GM12878 (cell line): ENCODE measurements around the gene PPP1R3C. TPM values are rescaled to one million over a fixed set of nuclear protein-coding genes. Genes with fewer than 3 reads are reported as not detected.

Experiments
- ATAC-seq: fragments of 200-7000 bp; cut with Tn5 transposase; 3 replicates; pipeline ENCODE4 v1.9.1; 2020; ENCODE audit warnings: mild to moderate bottlenecking, moderate library complexity
- BruUV-seq: library from RNA; stranded (reverse); fragments of 400-500 nt; replicated peaks from 2 replicates; lab custom pipeline; 2021; lab: Mats Ljungman, UMichigan
- CTCF ChIA-PET: fragments of 300-600 bp; sonication (Branson Sonifier 250); formaldehyde crosslinking; extraction: SDS; loops from one replicate; lab custom pipeline; 2021; ENCODE audit warnings: inconsistent platforms; lab: Yijun Ruan, JAX
- POLR2A ChIA-PET: fragments of 350-600 bp; formaldehyde crosslinking; extraction: SDS; loops from one replicate; lab custom pipeline; 2021; ENCODE audit warnings: inconsistent platforms; lab: Charles Lee
- RAD21 ChIA-PET: fragments of 300-600 bp; sonication (Branson Sonifier 250); formaldehyde crosslinking; loops from one replicate; lab custom pipeline; 2023; ENCODE audit warnings: antibody characterized with exemption; ENCODE audit not compliant: unreplicated experiment; lab: Charles Lee
- SMC1A ChIA-PET: fragments of 300-600 bp; sonication (Branson Sonifier 250); formaldehyde crosslinking; loops from one replicate; lab custom pipeline; 2023; ENCODE audit not compliant: unreplicated experiment, uncharacterized antibody; lab: Charles Lee
- DNase-seq: peaks from one replicate; pipeline ENCODE4 v3.0.0-alpha.2; 2011; ENCODE audit warnings: low read depth, low spot score
- FAIRE-seq: peaks from 3 replicates; lab custom pipeline; 2011; peaks lifted over from hg19 to GRCh38; lab: Jason Lieb, UNC
- H2AFZ ChIP-seq: 2 replicates; pipeline ENCODE4 v1.6.0; 2011; ENCODE audit warnings: low read depth, low read length, control low read depth; ENCODE audit not compliant: control insufficient read depth
- H3K27ac ChIP-seq: 2 replicates; pipeline ENCODE4 v1.5.1; 2011; ENCODE audit warnings: control low read depth; ENCODE audit not compliant: control insufficient read depth, insufficient read depth
- H3K27me3 ChIP-seq, 2 experiments: replicated peaks in 1 of 2; 2 replicates each; pipeline versions ENCODE4 v1.6.0 to v1.6.1; 2011; ENCODE audit warnings: low read length in 1 of 2; ENCODE audit not compliant: control insufficient read depth in 2 of 2, insufficient read depth in 2 of 2
- H3K36me3 ChIP-seq, 2 experiments: 2 replicates each; pipeline ENCODE4 v1.5.1; 2011; ENCODE audit warnings: low read length in 1 of 2; ENCODE audit not compliant: control insufficient read depth in 2 of 2, insufficient read depth in 2 of 2
- H3K4me1 ChIP-seq: 2 replicates; pipeline ENCODE4 v1.6.1; 2011; ENCODE audit warnings: mild to moderate bottlenecking, low read length, moderate library complexity, mixed read lengths; ENCODE audit not compliant: control insufficient read depth, insufficient read depth
- H3K4me2 ChIP-seq: 2 replicates; pipeline ENCODE4 v1.6.0; 2011; ENCODE audit warnings: control low read depth; ENCODE audit not compliant: control insufficient read depth, insufficient read depth
- H3K4me3 ChIP-seq: fragments of 200-600 bp; sonication (generic); 2 replicates; pipeline ENCODE4 v1.5.1; 2016
- H3K79me2 ChIP-seq: 2 replicates; pipeline ENCODE4 v1.6.0; 2011; ENCODE audit warnings: low read length; ENCODE audit not compliant: control insufficient read depth, insufficient read depth
- H3K9ac ChIP-seq: 2 replicates; pipeline ENCODE4 v1.8.0; 2011; ENCODE audit warnings: low read length, control low read depth, mixed read lengths; ENCODE audit not compliant: control insufficient read depth, insufficient read depth
- H3K9me3 ChIP-seq: replicated peaks from 3 replicates; pipeline ENCODE4 v1.5.1; 2011; ENCODE audit warnings: mild to moderate bottlenecking, low read length; ENCODE audit not compliant: control insufficient read depth, insufficient read depth
- H4K20me1 ChIP-seq: 2 replicates; pipeline ENCODE4 v1.6.0; 2011; ENCODE audit not compliant: control insufficient read depth, insufficient read depth
- HDAC2 ChIP-seq: fragments of 200-600 bp; sonication (generic); IDR thresholded peaks from 2 replicates; pipeline ENCODE4 v1.6.1; 2017
- LARP7 ChIP-seq: fragments of 450-650 bp; IDR thresholded peaks from 2 replicates; pipeline ENCODE4 v1.6.1; 2017; ENCODE audit warnings: mild to moderate bottlenecking
- MEF2B ChIP-seq: fragments of 450-650 bp; IDR thresholded peaks from 2 replicates; pipeline ENCODE4 v1.6.1; 2018; ENCODE audit warnings: mild to moderate bottlenecking, moderate library complexity; ENCODE audit not compliant: partially characterized antibody, poor library complexity, severe bottlenecking
- MXI1 ChIP-seq: fragments of 150-350 bp; IDR thresholded peaks from 2 replicates; pipeline ENCODE4 v1.6.1; 2011; ENCODE audit warnings: low read depth, mild to moderate bottlenecking, inconsistent platforms, low read length, improper control_type of control experiment
- NFYA ChIP-seq: IDR thresholded peaks from 2 replicates; pipeline ENCODE4 v1.6.1; 2011; ENCODE audit warnings: low read depth, mild to moderate bottlenecking, low read length, improper control_type of control experiment, borderline replicate concordance
- NFYB ChIP-seq: IDR thresholded peaks from 2 replicates; pipeline ENCODE4 v1.6.1; 2011; ENCODE audit warnings: low read depth, mild to moderate bottlenecking, low read length, improper control_type of control experiment, moderate library complexity; ENCODE audit not compliant: insufficient read depth
- PKNOX1 ChIP-seq: fragments of 450-650 bp; IDR thresholded peaks from 2 replicates; pipeline ENCODE4 v1.6.1; 2016; ENCODE audit warnings: mild to moderate bottlenecking
- POLR2AphosphoS5 ChIP-seq: IDR thresholded peaks from 2 replicates; pipeline ENCODE4 v1.6.1; 2011; ENCODE audit warnings: mild to moderate bottlenecking, low read length, inconsistent platforms
- RELA ChIP-seq: fragments of 450-650 bp; IDR thresholded peaks from 2 replicates; pipeline ENCODE4 v1.8.0; 2014; ENCODE audit warnings: borderline replicate concordance; ENCODE audit not compliant: partially characterized antibody
- TARDBP ChIP-seq: IDR thresholded peaks from 2 replicates; pipeline ENCODE4 v1.6.1; 2016; ENCODE audit warnings: borderline replicate concordance
- WGBS: methylation state at CpG from one replicate; pipeline ENCODE4 v1.1.6; 2016; ENCODE audit warnings: low lambda C conversion rate; ENCODE audit not compliant: insufficient replicate concordance, insufficient coverage; ENCODE audit errors: missing lambda C conversion rate; 5-methylcytosine and 5-hydroxymethylcytosine counted together
- in situ Hi-C: fragments of 300-500 bp; cut with MboI; formaldehyde crosslinking; loops from 9 replicates; pipeline ENCODE4 v1.14.3; 2018; ENCODE audit warnings: mixed read lengths
- intact Hi-C: fragments of 100-400 bp; cut with micrococcal nuclease; formaldehyde crosslinking; loops from one replicate; pipeline ENCODE4 v1.14.2; 2022; ENCODE audit not compliant: unreplicated experiment
- polyA plus RNA-seq, 11 experiments: library from polyadenylated mRNA; depleted of rRNA in 4 of 11; unstranded in 6 of 11; stranded (reverse) in 5 of 11; fragments of >200 nt; fragmentation: Nextera tagmentation in 4 of 11; fragmentation: Illumina TruSeq in 1 of 11; extraction: Ambion mirVana in 4 of 11; extraction: Trizol in 1 of 11; gene quantifications; 1 replicate in 1 of 11; 2 replicates in 10 of 11; pipeline versions ENCODE4 v1.2.1 to v1.2.3, GENCODE V29; 2011 to 2016; ENCODE audit warnings: inconsistent platforms in 2 of 11, missing spikeins in 2 of 11, low read depth in 1 of 11
- total RNA-seq, 4 experiments: library from RNA; depleted of rRNA in 3 of 4; stranded (reverse); fragments of >200 nt in 3 of 4; fragmentation: Illumina TruSeq in 1 of 4; extraction: Trizol in 1 of 4; gene quantifications; 2 replicates each; pipeline versions ENCODE4 v1.2.1 to v1.2.3, GENCODE V29; 2013 to 2021
- TF ChIP-seq, protein P1 (sequence below): fragments of 450-650 bp; IDR thresholded peaks from 2 replicates; pipeline ENCODE4 v1.6.1; 2018; ENCODE audit warnings: borderline replicate concordance, mild to moderate bottlenecking; ENCODE audit not compliant: partially characterized antibody
- TF ChIP-seq, protein P2 (sequence below): fragments of 450-650 bp; IDR thresholded peaks from 2 replicates; pipeline ENCODE4 v1.6.1; 2018; ENCODE audit warnings: mild to moderate bottlenecking, low read depth, moderate library complexity; ENCODE audit not compliant: partially characterized antibody
- TF ChIP-seq, protein P3 (sequence below): IDR thresholded peaks from 2 replicates; pipeline ENCODE4 v1.6.1; 2011; ENCODE audit warnings: mild to moderate bottlenecking, low read depth, low read length, moderate library complexity; ENCODE audit not compliant: insufficient replicate concordance

PPP1R3C gene
- total and polyA plus RNA-seq, 10 of the 15 experiments (the other 5 are each of a cell fraction or from before 2014, with no cell fraction given): 0.01 to 0.08 (median 0.04) TPM; not detected in 6

GRCh38 chr10:91589658-91590035 is 43.2 kb downstream of the PPP1R3C start:
- ATAC-seq (no peak), DNase-seq (no peak), FAIRE-seq (no peak)
- no peaks in the 10 kb centered on the region for H3K4me1 ChIP-seq
- intact Hi-C loops: no loop called here
- H3K9ac ChIP-seq: no peak overlapping the region
- H3K27ac ChIP-seq: no peak overlapping the region
- no peak overlapping the region for H2AFZ ChIP-seq
- no peaks in the 10 kb centered on the region for H3K79me2 ChIP-seq
- no peak overlapping the region for H3K4me2 ChIP-seq
- H3K27me3 ChIP-seq: peaks cover 2 to 3% of the 10 kb centered on the region in 2 experiments
- H3K4me3 ChIP-seq: no peak overlapping the region
- in situ Hi-C loops: no loop called here
- POLR2A ChIA-PET: no interaction called here
- H4K20me1 ChIP-seq: no peaks in the 10 kb centered on the region
- CTCF ChIA-PET: no interaction called here
- SMC1A ChIA-PET: no interaction called here
- BruUV-seq: no TSS peak
- H3K9me3 ChIP-seq: no peaks in the 10 kb centered on the region
- TF ChIP-seq, protein P1, sequence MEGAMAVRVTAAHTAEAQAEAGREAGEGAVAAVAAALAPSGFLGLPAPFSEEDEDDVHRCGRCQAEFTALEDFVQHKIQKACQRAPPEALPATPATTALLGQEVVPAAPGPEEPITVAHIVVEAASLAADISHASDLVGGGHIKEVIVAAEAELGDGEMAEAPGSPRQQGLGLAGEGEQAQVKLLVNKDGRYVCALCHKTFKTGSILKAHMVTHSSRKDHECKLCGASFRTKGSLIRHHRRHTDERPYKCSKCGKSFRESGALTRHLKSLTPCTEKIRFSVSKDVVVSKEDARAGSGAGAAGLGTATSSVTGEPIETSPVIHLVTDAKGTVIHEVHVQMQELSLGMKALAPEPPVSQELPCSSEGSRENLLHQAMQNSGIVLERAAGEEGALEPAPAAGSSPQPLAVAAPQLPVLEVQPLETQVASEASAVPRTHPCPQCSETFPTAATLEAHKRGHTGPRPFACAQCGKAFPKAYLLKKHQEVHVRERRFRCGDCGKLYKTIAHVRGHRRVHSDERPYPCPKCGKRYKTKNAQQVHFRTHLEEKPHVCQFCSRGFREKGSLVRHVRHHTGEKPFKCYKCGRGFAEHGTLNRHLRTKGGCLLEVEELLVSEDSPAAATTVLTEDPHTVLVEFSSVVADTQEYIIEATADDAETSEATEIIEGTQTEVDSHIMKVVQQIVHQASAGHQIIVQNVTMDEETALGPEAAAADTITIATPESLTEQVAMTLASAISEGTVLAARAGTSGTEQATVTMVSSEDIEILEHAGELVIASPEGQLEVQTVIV: no peak
- TF ChIP-seq MEF2B (no peak), PKNOX1 (no peak), MXI1 (no peak), LARP7 (no peak), NFYA (no peak), TARDBP (no peak), HDAC2 (no peak), POLR2AphosphoS5 (no peak), RELA (no peak), NFYB (no peak)
- TF ChIP-seq, protein P2, sequence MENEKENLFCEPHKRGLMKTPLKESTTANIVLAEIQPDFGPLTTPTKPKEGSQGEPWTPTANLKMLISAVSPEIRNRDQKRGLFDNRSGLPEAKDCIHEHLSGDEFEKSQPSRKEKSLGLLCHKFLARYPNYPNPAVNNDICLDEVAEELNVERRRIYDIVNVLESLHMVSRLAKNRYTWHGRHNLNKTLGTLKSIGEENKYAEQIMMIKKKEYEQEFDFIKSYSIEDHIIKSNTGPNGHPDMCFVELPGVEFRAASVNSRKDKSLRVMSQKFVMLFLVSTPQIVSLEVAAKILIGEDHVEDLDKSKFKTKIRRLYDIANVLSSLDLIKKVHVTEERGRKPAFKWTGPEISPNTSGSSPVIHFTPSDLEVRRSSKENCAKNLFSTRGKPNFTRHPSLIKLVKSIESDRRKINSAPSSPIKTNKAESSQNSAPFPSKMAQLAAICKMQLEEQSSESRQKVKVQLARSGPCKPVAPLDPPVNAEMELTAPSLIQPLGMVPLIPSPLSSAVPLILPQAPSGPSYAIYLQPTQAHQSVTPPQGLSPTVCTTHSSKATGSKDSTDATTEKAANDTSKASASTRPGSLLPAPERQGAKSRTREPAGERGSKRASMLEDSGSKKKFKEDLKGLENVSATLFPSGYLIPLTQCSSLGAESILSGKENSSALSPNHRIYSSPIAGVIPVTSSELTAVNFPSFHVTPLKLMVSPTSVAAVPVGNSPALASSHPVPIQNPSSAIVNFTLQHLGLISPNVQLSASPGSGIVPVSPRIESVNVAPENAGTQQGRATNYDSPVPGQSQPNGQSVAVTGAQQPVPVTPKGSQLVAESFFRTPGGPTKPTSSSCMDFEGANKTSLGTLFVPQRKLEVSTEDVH: no peak
- TF ChIP-seq, protein P3, sequence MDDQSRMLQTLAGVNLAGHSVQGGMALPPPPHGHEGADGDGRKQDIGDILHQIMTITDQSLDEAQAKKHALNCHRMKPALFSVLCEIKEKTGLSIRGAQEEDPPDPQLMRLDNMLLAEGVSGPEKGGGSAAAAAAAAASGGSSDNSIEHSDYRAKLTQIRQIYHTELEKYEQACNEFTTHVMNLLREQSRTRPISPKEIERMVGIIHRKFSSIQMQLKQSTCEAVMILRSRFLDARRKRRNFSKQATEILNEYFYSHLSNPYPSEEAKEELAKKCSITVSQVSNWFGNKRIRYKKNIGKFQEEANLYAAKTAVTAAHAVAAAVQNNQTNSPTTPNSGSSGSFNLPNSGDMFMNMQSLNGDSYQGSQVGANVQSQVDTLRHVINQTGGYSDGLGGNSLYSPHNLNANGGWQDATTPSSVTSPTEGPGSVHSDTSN: no peak
- RAD21 ChIA-PET: no interaction called here
- 38% methylated on average over 3 of the region's 3 CpGs for WGBS
- H3K36me3 ChIP-seq: no peaks in the 10 kb centered on the region
